Spleen (tissue), 11 donors: ENCODE results near the gene AVPI1. TPM values are rescaled to one million over a fixed set of nuclear protein-coding genes. Genes with fewer than 3 reads are reported as not detected.
A peak's percentile ranks its signal among the peaks of the same experiment; 100 is the strongest.

ENCODE experiments used
- DNase-seq: peaks from one replicate; pipeline ENCODE4 v3.0.0-alpha.2; 2020
- H3K27ac ChIP-seq, 8 donors: fragments of 200-600 bp; sonication (generic) in 7 of 8; 1 replicate in 4 of 8; 2 replicates in 4 of 8; pipeline versions ENCODE4 v1.5.0 to v1.8.0; 2016 to 2021; ENCODE audit warnings: inconsistent platforms in 4 of 8, mild to moderate bottlenecking in 4 of 8, moderate library complexity in 1 of 8
- H3K27me3 ChIP-seq, 7 donors: fragments of 200-600 bp; sonication (generic) in 6 of 7; replicated peaks in 1 of 7; 1 replicate in 4 of 7; 2 replicates in 3 of 7; pipeline versions ENCODE4 v1.5.0 to v1.8.0; 2016 to 2021; ENCODE audit warnings: inconsistent platforms in 3 of 7, mild to moderate bottlenecking in 1 of 7
- H3K36me3 ChIP-seq, 6 donors: fragments of 200-600 bp; sonication (generic) in 5 of 6; 1 replicate in 4 of 6; 2 replicates in 2 of 6; pipeline versions ENCODE4 v1.5.0 to v1.8.0; 2016 to 2021; ENCODE audit warnings: inconsistent platforms in 2 of 6
- H3K4me1 ChIP-seq, 6 donors: fragments of 200-600 bp; sonication (generic) in 5 of 6; 1 replicate in 3 of 6; 2 replicates in 3 of 6; pipeline versions ENCODE4 v1.5.0 to v1.8.0; 2016 to 2021; ENCODE audit warnings: inconsistent platforms in 3 of 6
- H3K4me3 ChIP-seq, 8 donors: fragments of 200-600 bp; sonication (generic) in 7 of 8; 1 replicate in 4 of 8; 2 replicates in 4 of 8; pipeline versions ENCODE4 v1.5.0 to v1.8.0; 2016 to 2021; ENCODE audit warnings: inconsistent platforms in 4 of 8, mild to moderate bottlenecking in 4 of 8, moderate library complexity in 2 of 8
- H3K9me3 ChIP-seq, 8 donors: fragments of 200-600 bp; sonication (generic) in 7 of 8; 1 replicate in 4 of 8; 2 replicates in 4 of 8; pipeline versions ENCODE4 v1.5.0 to v1.8.0; 2016 to 2021; ENCODE audit warnings: inconsistent platforms in 4 of 8
- CTCF ChIP-seq, 11 experiments: fragments of 200-600 bp in 7 of 11; fragments of 450-650 bp in 4 of 11; sonication (generic) in 4 of 11; IDR thresholded peaks in 8 of 11; conservative IDR thresholded peaks in 3 of 11; 1 replicate in 7 of 11; 2 replicates in 4 of 11; pipeline versions ENCODE4 v1.4.0 to v1.8.0; 2016 to 2021; ENCODE audit warnings: antibody characterized with exemption in 11 of 11, inconsistent platforms in 4 of 11, mild to moderate bottlenecking in 1 of 11
- POLR2A ChIP-seq, 3 donors: fragments of 450-650 bp; IDR thresholded peaks; one replicate each; pipeline ENCODE4 v1.5.1; 2017; ENCODE audit warnings: antibody characterized with exemption in 3 of 3, mild to moderate bottlenecking in 1 of 3
- POLR2AphosphoS5 ChIP-seq, 3 donors: sonication (generic); formaldehyde crosslinking; IDR thresholded peaks; one replicate each; pipeline ENCODE4 v1.5.1; 2017; ENCODE audit warnings: antibody characterized with exemption in 3 of 3
- WGBS, 5 donors: extraction: QIAGEN DNeasy Blood & Tissue Kit in 3 of 5; methylation state at CpG; one replicate each; pipeline versions ENCODE4 v1.1.5 to v1.1.7; 2013 to 2018; 5-methylcytosine and 5-hydroxymethylcytosine counted together
- intact Hi-C: fragments of 100-400 bp; cut with DNase I; formaldehyde crosslinking; loops from one replicate; pipeline ENCODE4 v1.15.0; 2023; ENCODE audit warnings: low total_unique reads
- polyA plus RNA-seq, 3 donors: library from polyadenylated mRNA; stranded (reverse); fragments of 200-250 nt; gene quantifications; one replicate each; pipeline ENCODE4 v1.2.1, GENCODE V29; 2013
- total RNA-seq, 7 donors: library from RNA; depleted of rRNA in 3 of 7; stranded (reverse); fragments of >200 nt in 3 of 7; fragmentation: NEBNext Ultra II Directional in 4 of 7; extraction: Animal tissue kit (Norgen Biotek cat#: 25700) in 4 of 7; gene quantifications; one replicate each; pipeline versions ENCODE4 v1.1.0 to v1.2.1, GENCODE V29; 2016 to 2021
- donor health status: healthy with polysubstance abuse.
- donor health status: DM: no; HTN: no; CAD: no; lungs with moderate emphysema.
- donor health status: DM: no; HTN: no; CAD: no.
- donor health status: Bipolar disorder and iron deficiency.
- donor health status: healthy.
- donor health status: DM: no; HTN: no; CAD: no.
- donor health status: DM: yes; HTN: yes; CAD: no.

AVPI1 gene
- total and polyA plus RNA-seq, 10 donors, result 4.0 to 35.8 (median 14.3) TPM

DNA sequence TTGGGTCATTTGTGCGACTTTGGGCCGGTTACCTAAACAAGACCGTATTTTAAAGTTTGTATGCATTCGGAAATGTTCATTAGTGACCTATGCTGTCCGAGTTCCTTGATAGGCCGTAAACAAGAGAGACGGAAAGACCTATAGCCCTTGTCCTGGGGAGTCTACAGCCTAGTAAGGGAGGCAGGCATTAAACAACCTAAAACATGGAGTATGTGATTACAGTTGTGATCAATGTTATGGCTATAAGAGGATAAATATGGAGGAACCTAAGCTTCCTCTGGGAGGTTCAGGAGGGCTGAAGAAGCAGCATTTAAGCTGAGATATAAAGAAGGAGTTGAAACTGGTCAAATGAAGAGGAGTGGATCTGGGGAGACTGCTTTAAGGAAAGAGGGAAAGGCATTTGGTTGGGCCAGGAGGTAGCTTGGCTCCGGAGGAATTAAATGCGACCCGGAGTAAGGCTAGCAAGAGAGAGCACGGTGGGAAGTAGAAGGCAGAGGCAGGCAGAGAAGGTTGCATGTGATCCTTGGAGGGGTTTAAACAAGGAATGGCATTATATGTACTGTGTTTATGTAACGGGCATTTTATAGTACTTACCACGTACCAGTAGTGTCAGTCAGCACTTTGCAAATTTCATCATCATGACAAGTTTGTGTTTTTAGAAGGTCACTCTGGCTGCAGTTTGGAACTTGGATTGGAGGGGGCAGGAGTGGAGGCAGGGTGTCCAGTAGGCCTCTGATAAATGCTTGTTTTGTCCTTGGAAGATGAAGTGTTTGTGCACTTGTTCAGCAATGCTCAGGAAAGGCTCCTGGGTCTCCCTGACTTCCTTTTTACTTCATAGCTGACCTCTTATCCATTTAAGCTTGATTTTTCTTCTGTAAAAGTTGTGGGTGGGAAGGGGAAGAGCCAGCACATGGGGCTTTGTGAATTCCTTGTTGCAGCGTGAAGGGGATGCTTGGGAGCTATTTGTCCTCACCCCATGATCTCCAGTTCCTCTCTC is 1.0 kb upstream of the AVPI1 start:
- Histone ChIP-seq H3K27me3 (no peaks in the 10 kb centered on the region), H3K9me3 (peaks cover 0 to under 1% (median 0%) of the 10 kb centered on the region in 8 donors), H3K27ac (peak overlapping the region; percentile 62 to 93 (median 89)), H3K4me1 (peaks cover 16 to 63% (median 53%) of the 10 kb centered on the region in 6 donors), H3K4me3 (peak overlapping the region in 7 of 8 donors; percentile 60 to 92 (median 71)), H3K36me3 (no peaks in the 10 kb centered on the region)
- peak; percentile 31 for DNase-seq
- WGBS, 5 donors, result 47 to 61% (median 52%) methylated on average over 14 of the region's 14 CpGs
- intact Hi-C loops, result no loop called here
- TF ChIP-seq POLR2AphosphoS5 (IDR thresholded peaks at IDR 0.05) (peak in 1 of 3 donors; percentile 53), CTCF (IDR thresholded peaks at IDR 0.05 in 8 of 11, conservative IDR thresholded peaks at IDR 0.05 in 3 of 11) (no peak), POLR2A (IDR thresholded peaks at IDR 0.05) (no peak)

DNA sequence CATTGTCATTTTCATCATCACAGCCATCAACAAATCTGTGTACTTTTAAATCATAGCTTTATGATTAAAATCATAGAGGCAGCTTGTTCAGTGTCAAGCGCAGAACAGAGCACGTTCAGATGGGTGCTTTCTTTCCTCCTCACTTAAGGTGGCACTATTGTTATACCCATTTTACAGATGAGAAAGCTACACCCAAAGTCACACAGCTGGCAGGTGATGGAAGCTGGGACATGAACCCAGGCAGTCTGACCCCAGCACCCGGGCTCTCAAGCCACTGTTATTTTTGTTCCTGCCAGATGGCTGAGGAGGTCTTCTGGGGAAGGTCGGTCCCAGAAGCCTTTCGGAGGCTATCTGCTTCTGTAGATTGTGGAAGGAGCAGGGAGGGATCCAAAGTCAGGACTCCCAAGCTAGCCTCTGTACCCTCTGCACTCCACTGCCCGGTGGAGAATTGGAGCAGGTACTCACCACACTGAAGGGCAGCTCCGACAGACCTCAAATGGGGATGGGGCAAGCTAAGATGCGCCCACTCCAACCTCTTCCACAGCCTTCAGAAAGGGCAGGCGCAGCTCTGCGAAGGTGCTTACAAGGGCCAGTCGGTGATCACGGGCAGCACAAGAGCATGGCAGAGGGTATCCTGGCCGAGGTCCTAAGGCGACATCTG is 610 bp downstream of the AVPI1 start:
- intact Hi-C loops, result no loop called here
- WGBS, 5 donors, result 14 to 27% (median 19%) methylated on average over 8 to 14 of the region's 14 CpGs
- Histone ChIP-seq H3K4me3 (peak overlapping the region; percentile 60 to 92 (median 68)), H3K9me3 (no peaks in the 10 kb centered on the region), H3K36me3 (no peaks in the 10 kb centered on the region), H3K27me3 (no peaks in the 10 kb centered on the region), H3K27ac (peak overlapping the region; percentile 30 to 93 (median 89)), H3K4me1 (peaks cover 16 to 71% (median 58%) of the 10 kb centered on the region in 6 donors)
- TF ChIP-seq CTCF (IDR thresholded peaks at IDR 0.05 in 8 of 11, conservative IDR thresholded peaks at IDR 0.05 in 3 of 11) (no peak), POLR2A (IDR thresholded peaks at IDR 0.05) (no peak), POLR2AphosphoS5 (IDR thresholded peaks at IDR 0.05) (no peak)
- no peak for DNase-seq

GRCh38 chr10:97685395-97685958 is 1.6 kb downstream of the AVPI1 start:
- WGBS, 5 donors, result 60 to 72% (median 66%) methylated on average over 2 of the region's 2 CpGs; no CpG with 5 or more reads in 1 of the 5 donors
- no peaks in the 10 kb centered on the region for H3K9me3 ChIP-seq
- peaks cover 16 to 71% (median 58%) of the 10 kb centered on the region in 6 donors for H3K4me1 ChIP-seq
- DNase-seq, result no peak
- intact Hi-C loops, result no loop called here
- H3K27me3 ChIP-seq, result no peaks in the 10 kb centered on the region
- no peaks in the 10 kb centered on the region for H3K36me3 ChIP-seq
- peak overlapping the region in 6 of 8 donors; percentile 63 to 92 (median 72) for H3K4me3 ChIP-seq
- H3K27ac ChIP-seq, result peak overlapping the region; percentile 17 to 93 (median 89)
- no peak for TF ChIP-seq POLR2AphosphoS5 (IDR thresholded peaks at IDR 0.05)
- TF ChIP-seq CTCF (IDR thresholded peaks at IDR 0.05 in 8 of 11, conservative IDR thresholded peaks at IDR 0.05 in 3 of 11), result peak in 3 of 11 experiments; percentile 23 to 28 (median 26)
